HEK293T (cell line): ENCODE measurements around the gene SOAT2.

Experiments
- CTBP1 ChIP-seq: fragments of 450-650 bp; IDR thresholded peaks from 2 replicates; pipeline ENCODE4 v1.6.1; 2016; ENCODE audit warnings: borderline replicate concordance
- HDGF ChIP-seq: fragments of 450-650 bp; IDR thresholded peaks from 2 replicates; pipeline ENCODE4 v1.6.1; 2017; ENCODE audit warnings: antibody characterized with exemption, borderline replicate concordance
- SUZ12 ChIP-seq: fragments of 450-650 bp; IDR thresholded peaks from 2 replicates; pipeline ENCODE4 v1.6.1; 2016; ENCODE audit warnings: mild to moderate bottlenecking

DNA sequence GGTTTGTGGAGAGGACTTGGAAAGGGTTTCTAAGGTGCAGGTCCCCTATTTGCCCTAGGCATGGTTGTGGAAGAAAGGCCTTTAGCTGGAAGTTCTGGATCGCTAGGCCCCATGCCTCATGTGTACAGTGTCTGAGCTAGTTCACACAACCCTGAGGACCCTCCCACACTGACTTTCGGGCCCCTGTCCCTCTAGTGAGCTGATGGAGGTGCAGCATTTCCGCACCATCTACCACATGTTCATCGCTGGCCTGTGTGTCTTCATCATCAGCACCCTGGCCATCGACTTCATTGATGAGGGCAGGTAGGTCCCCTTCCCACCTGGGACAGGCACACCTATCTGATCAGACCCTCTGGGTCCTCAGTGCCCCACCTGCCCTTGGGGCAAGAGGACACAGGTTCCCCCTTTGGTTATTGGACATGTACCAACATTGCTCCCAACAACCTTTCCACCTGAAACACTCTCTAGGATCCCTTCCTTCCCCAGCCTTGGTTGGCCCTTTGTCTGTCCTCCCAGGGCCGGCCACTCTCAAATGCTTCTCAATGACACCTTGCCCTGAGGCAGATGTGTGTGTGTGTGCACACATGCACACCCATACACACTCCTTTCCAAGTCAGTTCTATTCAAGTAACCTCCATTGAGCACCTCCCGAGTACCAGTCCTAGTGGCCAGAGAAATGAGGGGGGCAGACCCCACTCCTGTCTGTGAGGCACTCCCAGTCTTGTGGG is 2.6 kb downstream of the SOAT2 start:
- TF ChIP-seq HDGF, result no peak
- TF ChIP-seq SUZ12, result no peak
- TF ChIP-seq CTBP1, result no peak
